CD4-positive, alpha-beta T cell treated with Interleukin-17A for 1 hour (primary cell): ENCODE results near the gene DDX49.
"Not testable (repeated sequence)": the region's sequence is repeated elsewhere in the genome, so short reads cannot be mapped to it uniquely, and the experiment has no call there.

Source experiments
- DNase-seq: peaks from one replicate; pipeline ENCODE4 v3.0.0-alpha.2; 2020

Gene DDX49

DNA sequence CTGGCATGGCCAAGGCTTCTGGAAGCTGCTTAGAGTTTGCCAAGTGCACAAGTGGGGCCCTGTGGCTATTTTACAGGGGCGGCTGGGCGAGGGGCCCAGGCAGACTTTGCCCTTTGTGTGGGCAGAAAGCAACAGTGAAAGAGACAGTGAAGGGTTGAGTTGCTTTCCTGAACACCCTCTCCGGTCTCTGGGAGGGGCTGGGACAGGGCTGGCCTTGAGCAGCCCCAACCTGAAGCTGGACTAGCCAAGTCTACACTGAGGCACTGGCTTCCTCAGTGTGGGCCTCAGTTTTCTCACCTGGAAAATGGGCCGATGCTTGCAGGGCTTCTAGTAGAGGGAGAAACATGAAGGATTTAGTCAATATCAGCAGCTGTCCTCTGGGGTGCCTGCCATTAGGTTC, 23.9 kb downstream of the DDX49 start:
- DNase-seq: no peak

DNA sequence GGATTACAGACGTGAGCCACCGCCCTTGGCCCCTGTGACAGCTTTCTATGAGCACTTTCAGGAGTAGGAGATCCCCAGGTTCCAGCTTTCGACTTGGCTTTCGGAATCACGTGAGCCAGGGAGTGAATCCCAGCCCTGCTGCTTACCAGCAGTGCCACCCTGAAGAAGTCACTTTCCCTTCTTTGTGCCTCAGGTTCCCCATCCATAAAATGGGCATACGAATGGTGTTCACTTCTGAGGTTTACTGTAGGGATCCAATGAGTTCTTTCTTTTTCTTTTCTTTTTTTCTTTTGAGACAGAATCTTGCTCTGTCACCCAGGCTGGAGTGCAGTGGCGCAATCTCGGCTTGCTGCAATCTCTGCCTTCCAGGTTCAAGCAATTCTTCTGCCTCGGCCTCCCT, 25.8 kb downstream of the DDX49 start:
- no peak for DNase-seq

DNA sequence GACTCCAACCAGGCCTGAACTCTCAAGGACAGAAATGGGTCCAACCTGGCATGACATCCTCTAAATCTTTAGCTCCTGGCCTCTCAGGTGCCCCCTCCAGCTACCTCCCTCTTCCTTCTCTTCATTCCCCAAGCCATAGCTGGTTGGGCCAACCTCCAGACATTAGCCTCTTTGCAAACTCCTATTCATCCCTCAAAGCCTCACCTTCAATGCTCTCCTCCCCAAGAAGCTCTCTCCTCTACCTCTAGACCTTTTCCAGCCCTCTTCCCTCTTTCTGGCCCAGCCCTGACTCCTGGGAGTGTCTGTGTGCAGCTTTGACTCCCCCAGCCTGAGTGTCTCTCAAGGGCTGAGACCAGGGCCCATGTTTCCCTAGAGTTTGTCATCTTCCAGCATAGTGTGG, 26.8 kb downstream of the DDX49 start:
- no peak for DNase-seq

DNA sequence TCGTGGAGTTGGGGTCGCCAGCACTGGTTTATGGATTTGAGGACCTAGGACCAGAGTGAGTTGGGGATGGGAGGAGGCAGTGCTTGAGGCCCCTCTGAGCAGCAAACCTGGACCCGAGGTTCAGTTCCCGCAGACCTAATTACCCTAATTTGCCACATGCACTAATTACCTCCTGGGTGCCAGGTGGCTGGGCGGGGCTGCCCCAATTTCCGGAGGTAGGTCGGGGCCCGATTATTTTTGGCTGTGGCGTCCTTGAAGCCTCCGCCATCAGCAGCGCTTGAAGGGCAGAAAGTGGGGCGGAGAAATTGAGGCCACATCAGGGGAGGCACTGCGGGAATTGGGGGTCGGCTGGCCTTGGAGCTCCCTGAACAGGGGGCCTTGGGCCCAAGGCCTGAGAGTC, 27.4 kb downstream of the DDX49 start:
- no peak for DNase-seq

DNA sequence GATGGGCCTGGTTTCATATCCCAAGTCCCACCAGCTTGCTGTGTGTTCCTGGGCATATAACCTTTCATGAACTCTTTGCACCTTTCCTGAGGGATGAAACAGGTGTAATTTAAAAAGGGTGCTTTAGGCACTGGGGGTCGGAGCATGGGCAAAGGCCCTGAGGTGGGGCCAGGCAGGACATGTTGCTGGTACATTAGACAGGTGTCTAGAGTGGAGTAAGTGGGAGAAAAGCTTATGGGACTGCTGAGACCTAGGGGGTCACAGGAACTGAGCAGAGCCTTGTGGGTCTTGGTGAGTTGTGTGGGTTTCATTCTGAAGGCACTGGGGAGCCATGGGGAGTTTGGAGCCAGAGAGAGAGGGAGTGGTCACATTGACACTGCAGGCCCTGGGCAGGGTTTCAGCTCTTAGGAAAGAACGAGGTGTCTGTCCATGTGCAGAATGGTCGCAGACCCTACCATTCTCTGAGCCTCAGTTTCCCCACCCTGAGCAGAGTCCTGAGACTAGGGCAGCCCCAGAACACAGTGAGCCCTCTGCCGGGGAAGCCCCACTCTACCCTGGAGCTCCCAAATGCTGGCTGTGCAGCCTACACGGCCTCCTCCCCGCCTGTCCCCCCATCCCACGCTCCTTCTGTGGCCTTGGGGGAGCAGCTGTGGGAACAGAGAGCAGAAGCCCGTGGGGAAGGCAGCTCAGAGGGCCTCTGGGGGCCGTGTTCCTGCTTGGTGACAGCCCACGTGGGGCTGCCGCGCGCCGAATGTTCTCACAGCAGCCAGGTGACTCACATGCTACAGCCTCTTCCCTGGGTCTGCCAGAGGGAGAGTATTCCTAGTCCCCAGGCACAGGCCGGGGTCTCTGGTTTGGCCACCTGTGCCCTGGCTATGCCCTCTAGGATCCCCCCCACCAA, 28.8 kb downstream of the DDX49 start:
- DNase-seq: no peak

DNA sequence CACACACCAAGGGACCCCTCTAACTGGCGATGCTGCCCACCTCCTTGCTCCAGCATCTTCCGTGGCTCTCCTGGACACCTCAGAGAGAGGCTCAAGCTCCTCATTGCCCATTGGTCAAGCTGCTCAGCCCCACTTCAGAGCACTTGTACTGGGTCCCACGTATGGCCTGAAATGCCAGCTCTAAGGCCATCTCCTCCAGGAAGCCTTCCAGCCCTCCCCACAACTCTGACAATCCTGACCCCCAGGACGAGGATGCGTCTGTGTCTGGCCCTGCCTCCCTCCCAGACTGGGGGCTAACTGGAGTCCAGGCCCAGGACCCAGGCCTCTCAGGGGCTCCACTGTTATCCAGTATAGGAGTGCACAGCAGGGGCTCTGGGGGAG, 29.5 kb downstream of the DDX49 start:
- DNase-seq: no peak

DNA sequence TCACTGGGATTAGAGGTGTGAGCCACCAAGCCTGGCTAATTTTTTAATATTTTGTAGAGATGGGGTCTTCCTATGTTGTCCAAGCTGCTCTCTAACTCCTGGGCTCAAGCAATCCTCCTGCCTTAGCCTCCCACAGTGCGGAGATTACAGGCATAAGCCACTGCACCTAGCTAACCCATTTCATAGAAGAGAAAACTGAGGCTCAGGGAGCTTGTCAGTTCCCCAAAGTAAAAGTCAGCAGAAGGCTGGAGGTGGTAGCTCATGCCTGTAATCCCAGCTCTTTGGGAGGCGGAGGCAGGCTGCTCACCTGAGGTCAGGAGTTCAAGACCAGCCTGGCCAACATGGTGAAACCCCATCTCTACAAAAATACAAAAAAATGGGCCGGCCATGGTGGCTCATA, 30.3 kb downstream of the DDX49 start:
- no peak for DNase-seq

DNA sequence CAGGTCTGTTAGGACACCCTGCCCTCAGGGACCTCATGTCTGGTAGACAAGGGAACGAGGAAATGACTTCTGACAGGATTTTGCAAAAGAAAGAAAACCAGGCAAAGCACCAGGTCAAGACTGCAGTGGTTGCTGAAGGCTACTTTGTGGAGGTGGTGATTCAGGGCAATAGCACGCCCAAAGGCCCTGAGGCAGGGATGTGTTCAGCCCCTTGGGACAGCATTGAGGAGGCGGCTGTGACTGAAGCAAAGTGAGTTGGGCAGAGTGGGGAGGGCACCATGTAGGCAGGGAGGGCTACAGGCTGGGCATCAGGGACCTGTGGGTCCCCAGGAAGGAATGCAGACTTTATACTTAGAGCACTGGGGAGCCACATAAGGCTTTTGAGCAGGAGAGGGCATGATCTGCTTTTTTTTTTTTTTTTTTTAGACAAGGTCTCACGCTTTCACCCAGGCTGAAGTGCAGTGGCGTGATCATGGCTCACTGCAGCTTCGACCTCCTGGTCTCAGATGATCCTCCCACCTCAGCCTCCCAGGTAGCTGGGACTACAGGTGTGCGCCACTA, 32.3 kb downstream of the DDX49 start:
- no peak for DNase-seq

DNA sequence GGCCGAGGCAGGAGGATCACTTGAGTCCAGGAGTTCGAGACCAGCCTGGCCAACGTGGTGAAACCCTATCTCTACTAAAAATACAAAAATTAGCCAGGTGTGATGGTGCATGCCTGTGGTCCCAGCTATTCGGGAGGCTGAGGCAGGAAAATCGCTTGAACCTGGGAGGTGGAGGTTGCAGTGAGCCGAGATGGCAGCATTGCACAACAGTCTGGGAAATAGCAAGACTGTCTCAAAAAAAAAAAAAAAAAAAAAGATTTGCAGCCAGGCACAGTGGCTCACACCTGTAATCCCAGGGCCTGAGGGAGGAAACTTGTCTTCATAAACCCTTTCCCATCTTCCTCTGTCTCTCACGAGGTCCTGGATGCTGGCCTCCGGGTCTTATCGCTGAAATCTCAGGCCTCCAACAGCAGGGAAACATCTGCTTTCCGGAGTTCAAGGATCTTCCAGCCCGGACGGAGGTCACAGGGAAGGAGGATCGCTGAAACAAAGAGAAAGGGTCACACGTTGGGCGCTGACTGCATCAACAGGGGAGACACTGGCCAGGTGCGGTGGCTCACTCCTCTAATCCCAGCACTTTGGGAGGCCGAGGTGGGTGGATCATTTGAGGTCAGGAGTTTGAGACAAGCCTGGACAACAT, 33.0 kb downstream of the DDX49 start:
- DNase-seq: not testable (repeated sequence)

DNA sequence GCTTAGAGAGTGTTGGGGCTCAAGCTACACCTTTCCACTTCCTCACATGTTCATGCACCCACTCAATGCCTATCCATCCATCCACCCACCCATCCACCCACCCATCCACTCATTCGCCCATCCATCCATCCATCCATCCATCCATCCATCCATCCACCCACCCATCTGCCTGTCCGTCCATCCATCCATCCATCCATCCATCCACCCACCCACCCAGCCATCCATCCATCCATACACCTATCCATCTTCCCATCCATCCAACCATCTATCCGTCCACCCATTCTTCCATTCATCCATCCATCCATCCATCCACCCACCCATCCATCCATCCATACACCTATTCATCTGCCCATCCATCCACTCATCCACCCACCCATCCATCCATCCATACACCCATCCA, 34.6 kb downstream of the DDX49 start:
- no peak for DNase-seq

DNA sequence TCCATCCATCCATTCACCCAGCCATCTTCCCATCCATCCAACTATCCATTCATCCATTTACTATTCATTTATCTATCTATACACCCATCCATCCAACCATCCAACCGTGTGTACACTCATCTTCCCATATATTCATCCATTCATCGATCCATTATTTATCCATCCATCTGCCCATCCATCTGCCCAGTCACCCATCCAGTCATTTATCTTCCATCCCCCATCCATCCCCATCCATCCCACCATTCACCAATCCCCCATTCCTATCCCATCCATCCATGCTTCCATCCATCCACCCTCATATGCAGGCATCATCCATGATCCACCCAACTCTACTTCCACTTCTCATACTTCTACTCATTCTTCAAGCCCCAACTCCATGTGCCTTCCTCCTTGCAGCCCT, 35.5 kb downstream of the DDX49 start:
- DNase-seq: no peak

DNA sequence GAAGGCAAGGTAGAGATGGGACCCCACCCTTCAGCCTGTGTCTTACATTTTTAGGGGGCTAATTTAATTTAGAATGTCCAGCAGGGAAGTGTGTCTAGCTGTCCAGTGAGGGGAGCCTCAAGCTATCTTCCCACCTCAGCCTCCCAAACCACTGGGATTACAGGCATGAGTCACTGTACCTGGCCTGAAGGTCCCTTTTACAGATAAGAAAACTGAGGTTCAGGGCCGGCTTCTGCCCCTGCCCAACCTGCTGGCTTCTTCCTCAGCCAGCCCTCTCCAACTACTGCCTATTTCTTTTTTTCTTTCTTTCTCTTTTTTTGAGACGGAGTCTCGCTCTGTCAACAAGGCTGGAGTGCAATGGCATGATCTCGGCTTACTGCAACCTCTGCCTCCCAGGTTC, 40.9 kb downstream of the DDX49 start:
- DNase-seq: no peak

DNA sequence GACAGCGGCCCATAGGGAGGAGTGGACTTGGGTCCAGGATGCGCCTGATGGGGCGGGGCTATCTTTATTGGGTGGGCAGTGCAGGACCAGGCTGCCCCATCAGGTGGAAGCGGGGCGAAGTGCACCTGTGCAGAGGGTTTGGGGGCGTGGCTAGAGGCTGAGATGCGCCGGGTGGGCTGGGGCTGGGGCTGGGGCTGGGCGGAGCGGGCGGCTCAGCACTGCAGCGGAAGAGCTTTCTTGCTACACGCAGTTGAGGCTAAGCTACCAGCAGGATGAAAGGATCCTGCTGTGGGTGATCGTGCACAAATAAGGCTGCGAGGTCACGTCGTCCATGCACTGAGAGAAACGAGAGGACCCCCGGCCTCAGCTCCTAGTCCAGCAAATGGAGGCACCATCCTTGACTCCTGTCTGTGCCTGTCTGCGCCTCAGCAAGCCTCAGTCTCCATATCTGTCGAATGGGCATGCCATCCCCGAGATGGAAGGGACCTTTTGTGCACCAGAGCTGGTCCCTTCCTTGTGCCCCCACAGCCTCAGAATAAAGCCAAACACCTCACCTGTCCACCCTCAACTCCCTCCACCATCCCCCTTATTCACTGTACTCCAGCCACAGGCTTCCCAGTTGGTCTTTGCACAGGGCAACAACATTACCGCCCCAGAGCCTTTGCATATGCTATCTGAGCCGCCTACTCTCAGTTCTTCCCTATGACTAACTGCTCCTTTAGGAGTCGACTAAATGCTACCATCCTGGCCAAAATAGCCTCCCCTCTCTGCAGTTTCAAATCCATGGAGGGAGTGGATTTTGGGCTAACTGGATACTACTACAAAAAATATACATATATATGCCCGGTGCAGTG, 42.5 kb downstream of the DDX49 start:
- no peak for DNase-seq

DNA sequence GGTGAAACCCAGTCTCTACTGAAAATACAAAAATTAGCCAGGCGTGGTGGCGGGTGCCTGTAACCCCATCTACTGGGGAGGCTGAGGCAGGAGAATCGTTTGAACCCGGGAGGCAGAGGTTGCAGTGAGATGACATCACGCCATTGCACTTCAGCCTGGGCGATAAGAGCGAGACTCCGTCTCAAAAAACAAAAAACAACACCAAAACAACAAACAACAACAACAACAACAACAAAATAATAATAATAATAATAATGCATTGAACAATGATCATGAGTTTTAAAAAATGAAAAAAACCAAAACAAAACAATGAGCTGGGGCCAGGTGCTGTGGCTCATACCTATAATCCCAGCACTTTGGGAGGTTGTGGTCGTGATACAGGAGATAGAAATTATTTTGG, 44.6 kb downstream of the DDX49 start:
- no peak for DNase-seq

DNA sequence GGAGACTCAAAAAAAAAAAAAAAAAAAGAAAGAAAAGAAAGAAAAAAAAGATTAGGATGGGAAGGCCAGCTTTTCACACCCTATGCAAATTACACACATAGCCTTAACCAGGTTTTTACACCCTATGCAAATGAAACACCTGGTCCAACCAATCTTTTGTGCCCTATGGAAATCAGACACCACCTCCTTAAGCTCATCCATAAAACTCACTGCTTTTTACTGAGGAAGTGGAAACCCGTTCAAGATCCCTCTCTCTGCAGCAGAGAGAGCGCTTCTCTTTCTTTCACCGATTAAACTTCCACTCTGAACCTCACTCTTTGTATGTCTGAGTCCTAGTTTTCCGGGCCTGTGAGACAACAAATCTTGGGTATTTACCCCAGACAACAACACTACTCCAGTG, 46.8 kb downstream of the DDX49 start:
- no peak for DNase-seq

DNA sequence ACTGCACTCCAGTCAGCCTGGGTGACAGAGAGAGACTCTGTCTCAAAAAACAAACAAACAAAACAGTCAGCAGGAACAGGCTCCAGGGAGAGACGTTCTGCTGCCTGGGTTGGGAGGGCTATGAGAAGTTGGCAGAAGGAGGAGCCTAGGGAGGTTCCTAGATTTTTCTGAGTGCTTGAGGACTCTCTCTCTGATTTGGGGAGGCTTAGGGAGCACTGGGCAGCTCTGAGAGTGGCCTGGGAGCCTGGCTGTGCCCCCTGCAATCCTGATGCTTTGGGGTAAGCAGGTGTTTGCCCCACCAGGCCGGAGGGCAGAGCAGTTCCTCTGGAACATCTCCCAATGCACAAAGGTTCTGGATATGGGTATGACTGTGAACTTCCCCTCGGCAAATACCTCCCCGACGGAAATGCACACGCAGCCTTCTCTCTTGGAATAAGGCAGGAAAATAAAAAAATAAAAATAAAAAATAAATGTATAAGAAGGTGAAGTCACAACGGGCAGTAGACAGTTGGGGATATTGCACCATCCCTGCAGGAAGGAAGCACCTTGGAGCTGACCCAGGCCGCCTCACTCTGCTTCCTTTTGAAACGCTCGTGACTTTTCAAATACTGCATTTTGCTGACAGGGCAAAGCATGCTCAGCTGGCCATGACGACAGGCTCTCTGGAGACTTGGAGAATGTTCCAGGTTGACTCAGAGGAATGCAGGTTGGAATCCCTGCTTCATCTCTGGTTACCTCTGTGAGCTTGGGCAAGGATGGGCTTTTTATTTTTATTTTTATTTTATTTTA, 48.0 kb downstream of the DDX49 start:
- DNase-seq: no peak

DNA sequence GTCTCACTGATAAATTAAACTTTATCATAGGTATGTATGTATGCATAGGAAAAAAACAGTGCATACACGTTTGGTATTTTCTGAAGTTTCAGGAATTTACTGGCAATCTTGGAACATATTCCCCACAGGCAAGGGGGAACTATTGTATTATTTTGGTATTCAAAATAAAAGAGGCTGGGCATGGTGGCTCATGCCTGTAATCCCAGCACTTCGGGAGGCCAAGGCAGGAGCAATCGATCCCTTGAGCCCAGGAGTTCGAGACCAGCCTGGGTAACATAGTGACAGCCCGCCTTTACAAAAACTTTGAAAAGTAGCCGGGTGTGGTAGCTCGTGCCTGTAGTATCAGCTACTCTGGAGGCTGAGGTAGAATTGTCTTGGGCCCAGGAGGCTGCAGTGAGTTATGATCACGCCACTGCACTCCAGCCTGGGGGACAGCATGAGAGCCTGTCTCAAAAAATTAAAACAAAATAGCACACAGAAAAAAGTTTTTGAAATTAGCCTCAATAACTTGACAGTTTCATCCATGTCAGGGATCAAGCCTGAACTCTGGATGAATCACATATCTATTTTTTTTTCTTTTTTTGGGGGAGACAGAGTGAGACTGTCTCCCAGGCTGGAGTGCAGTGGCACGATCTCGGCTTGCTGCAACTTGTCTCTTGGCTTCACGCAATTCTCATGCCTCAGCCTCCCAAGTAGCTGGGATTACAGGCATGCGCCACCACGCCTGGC, 50.6 kb downstream of the DDX49 start:
- DNase-seq: no peak

DNA sequence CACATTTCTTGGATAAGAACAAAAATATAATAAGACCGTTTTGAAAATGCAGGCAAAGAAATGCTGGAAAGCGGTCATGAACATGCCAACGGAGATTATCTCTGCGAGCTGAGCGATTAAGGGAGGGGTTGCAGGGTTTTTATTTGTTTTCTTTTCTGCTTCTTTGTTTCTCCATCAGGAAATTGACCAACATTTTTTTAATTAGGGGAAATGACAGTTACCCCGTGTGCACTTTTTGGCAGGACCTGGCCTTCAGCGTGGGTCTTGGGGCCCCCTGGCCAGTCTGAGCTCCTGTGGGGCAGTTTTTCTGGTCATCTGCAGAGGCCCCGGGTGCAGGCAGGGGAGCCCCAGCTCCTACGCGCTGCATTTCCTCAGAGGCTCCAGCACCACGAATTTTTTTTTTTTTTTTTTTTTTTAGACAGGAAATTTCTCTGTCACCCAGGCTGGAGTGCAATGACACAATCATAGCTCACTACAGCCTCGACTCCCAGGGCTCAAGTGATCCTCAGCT, 52.8 kb downstream of the DDX49 start:
- no peak for DNase-seq

DNA sequence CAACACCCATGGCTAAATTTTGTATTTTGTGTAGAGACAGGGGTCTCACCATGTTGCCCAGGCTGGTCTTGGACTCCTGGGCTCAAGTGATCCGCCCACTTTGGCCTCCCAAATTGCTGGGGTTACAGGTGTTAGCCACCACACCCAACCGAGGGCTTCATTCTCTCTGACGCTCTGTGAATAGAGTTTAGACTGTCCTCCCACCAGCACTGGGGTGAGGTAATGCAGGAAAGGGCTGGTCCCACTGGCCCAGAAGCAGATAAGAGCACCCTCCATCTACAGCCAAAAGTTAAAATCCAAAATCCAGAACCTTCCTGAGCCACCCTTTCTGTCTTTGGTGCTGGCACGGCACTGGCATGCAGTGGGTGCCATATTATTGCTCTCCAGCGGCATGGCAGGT, 53.3 kb downstream of the DDX49 start:
- no peak for DNase-seq

DNA sequence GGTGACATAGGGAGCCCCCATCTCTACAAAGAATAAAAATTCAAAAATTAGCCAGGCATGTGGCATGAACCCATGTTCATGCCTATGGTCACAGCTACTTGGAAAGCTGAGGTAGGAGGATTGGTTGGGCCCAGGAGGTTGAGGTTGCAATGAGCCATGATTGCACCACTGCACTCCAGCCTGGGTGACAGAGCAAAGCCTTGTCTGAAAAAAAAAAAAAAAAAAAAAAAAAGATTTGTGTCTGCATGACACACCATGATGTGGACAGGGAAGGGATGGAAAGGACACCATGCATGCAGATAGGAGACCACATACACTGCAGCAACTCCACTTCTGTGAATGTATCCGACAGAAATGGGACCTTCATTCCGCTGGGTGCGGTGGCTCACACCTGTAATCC, 55.5 kb downstream of the DDX49 start:
- no peak for DNase-seq

DNA sequence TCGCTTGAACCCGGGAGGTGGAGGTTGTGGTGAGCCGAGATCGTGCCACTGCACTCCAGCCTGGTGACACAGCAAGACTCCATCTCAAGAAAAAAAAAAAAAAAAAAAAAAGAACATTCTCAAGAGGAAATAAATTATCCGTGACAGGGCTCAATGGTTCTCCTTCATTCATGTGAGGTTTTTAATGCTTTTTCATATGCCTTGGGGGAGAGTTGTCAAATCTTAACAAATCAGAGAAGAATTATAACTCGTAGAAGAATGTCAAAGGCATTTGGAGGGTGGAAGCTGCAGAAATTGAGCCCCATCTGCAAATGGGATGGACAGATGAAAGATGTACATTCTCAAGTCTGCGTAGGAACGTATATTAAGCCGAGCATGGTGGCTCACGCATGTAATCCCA, 56.4 kb downstream of the DDX49 start:
- no peak for DNase-seq
